WTC11 (cell line): ENCODE data around the gene TYRO3. TPM values are rescaled to one million over a fixed set of nuclear protein-coding genes. Genes with fewer than 3 reads are reported as not detected.

Experiments used
- ATAC-seq: fragments of 200-7000 bp; cut with Tn5 transposase; 2 replicates; pipeline ENCODE4 v1.10.0; 2021; ENCODE audit warnings: mild to moderate bottlenecking, moderate library complexity
- CTCF ChIA-PET: fragments of 300-600 bp; sonication (Branson Sonifier 250); formaldehyde crosslinking; loops from one replicate; lab custom pipeline; 2021; ENCODE audit warnings: antibody characterized with exemption; lab: Charles Lee
- POLR2A ChIA-PET: fragments of 350-600 bp; sonication (Branson Sonifier 250); formaldehyde crosslinking; loops from one replicate; lab custom pipeline; 2021; ENCODE audit warnings: antibody characterized with exemption; lab: Charles Lee
- DNase-seq: peaks from one replicate; pipeline ENCODE4 v3.0.0; 2021; ENCODE audit warnings: low spot score
- H3K27ac Mint-ChIP-seq: 2 replicates; pipeline ENCODE4 v1.8.0; 2021; ENCODE audit warnings: mixed read lengths
- H3K27me3 Mint-ChIP-seq: 2 replicates; pipeline ENCODE4 v1.8.0; 2021; ENCODE audit warnings: low read depth, mild to moderate bottlenecking, moderate library complexity, mixed read lengths
- H3K36me3 Mint-ChIP-seq: 2 replicates; pipeline ENCODE4 v1.8.0; 2021; ENCODE audit warnings: mixed read lengths
- H3K4me1 Mint-ChIP-seq: 2 replicates; pipeline ENCODE4 v1.8.0; 2022; ENCODE audit warnings: mixed read lengths
- H3K4me3 Mint-ChIP-seq: 2 replicates; pipeline ENCODE4 v1.8.0; 2021; ENCODE audit warnings: mild to moderate bottlenecking, moderate library complexity, mixed read lengths
- H3K9me3 Mint-ChIP-seq: 2 replicates; pipeline ENCODE4 v1.8.0; 2021; ENCODE audit warnings: mixed read lengths
- ARID4B ChIP-seq: sonication (generic); formaldehyde crosslinking; IDR thresholded peaks from 2 replicates; pipeline ENCODE4 v1.8.0; 2023; ENCODE audit warnings: missing genetic modification reagents, mild to moderate bottlenecking, borderline replicate concordance
- CREM ChIP-seq: sonication (generic); formaldehyde crosslinking; IDR thresholded peaks from 2 replicates; pipeline ENCODE4 v1.8.1; 2022; ENCODE audit warnings: mild to moderate bottlenecking, missing genetic modification reagents, moderate library complexity
- E2F1 ChIP-seq: sonication (generic); formaldehyde crosslinking; IDR thresholded peaks from 2 replicates; pipeline ENCODE4 v1.8.0; 2022; ENCODE audit warnings: mild to moderate bottlenecking, missing genetic modification reagents
- ESRRA ChIP-seq: sonication (generic); formaldehyde crosslinking; IDR thresholded peaks from 2 replicates; pipeline ENCODE4 v1.8.1; 2022; ENCODE audit warnings: mild to moderate bottlenecking, missing genetic modification reagents, borderline replicate concordance
- ETV6 ChIP-seq: sonication (generic); formaldehyde crosslinking; IDR thresholded peaks from 2 replicates; pipeline ENCODE4 v1.8.1; 2022; ENCODE audit warnings: mild to moderate bottlenecking, missing genetic modification reagents
- FOXJ3 ChIP-seq: sonication (generic); formaldehyde crosslinking; IDR thresholded peaks from 2 replicates; pipeline ENCODE4 v1.9.0; 2021; ENCODE audit warnings: missing genetic modification reagents, mild to moderate bottlenecking, borderline replicate concordance
- GABPB1 ChIP-seq: sonication (generic); formaldehyde crosslinking; IDR thresholded peaks from 2 replicates; pipeline ENCODE4 v1.8.1; 2023; ENCODE audit warnings: mild to moderate bottlenecking, missing genetic modification reagents
- GRHL2 ChIP-seq: fragments of 250-450 bp; sonication (Bioruptor Pico); IDR thresholded peaks from 2 replicates; pipeline ENCODE4 v1.8.0; 2022; ENCODE audit warnings: mild to moderate bottlenecking, moderate library complexity; ENCODE audit not compliant: insufficient replicate concordance, severe bottlenecking
- HMGXB4 ChIP-seq: sonication (generic); formaldehyde crosslinking; IDR thresholded peaks from 2 replicates; pipeline ENCODE4 v1.8.1; 2023; ENCODE audit warnings: mild to moderate bottlenecking, moderate library complexity, missing genetic modification reagents
- IRF2 ChIP-seq: sonication (generic); formaldehyde crosslinking; IDR thresholded peaks from 2 replicates; pipeline ENCODE4 v1.8.0; 2022; ENCODE audit warnings: low read depth, missing genetic modification reagents, borderline replicate concordance
- MXD4 ChIP-seq: fragments of 250-450 bp; sonication (Bioruptor Pico); IDR thresholded peaks from 2 replicates; pipeline ENCODE4 v1.8.0; 2021; ENCODE audit warnings: mild to moderate bottlenecking, moderate library complexity, borderline replicate concordance
- NR3C1 ChIP-seq: sonication (generic); formaldehyde crosslinking; conservative IDR thresholded peaks from 2 replicates; pipeline ENCODE4 v1.8.1; 2023; ENCODE audit warnings: low read depth, mild to moderate bottlenecking, missing genetic modification reagents
- OVOL2 ChIP-seq: fragments of 250-450 bp; sonication (Bioruptor Pico); IDR thresholded peaks from 2 replicates; pipeline ENCODE4 v1.9.0; 2021; ENCODE audit warnings: mild to moderate bottlenecking, borderline replicate concordance
- RORB ChIP-seq: fragments of 250-450 bp; sonication (Bioruptor Pico); IDR thresholded peaks from 2 replicates; pipeline ENCODE4 v1.9.0; 2021; ENCODE audit warnings: mild to moderate bottlenecking
- TCF7 ChIP-seq: sonication (generic); formaldehyde crosslinking; IDR thresholded peaks from 2 replicates; pipeline ENCODE4 v1.8.0; 2022; ENCODE audit warnings: mild to moderate bottlenecking, low read depth, missing genetic modification reagents, moderate library complexity
- USF1 ChIP-seq: sonication (generic); formaldehyde crosslinking; IDR thresholded peaks from 2 replicates; pipeline ENCODE4 v1.8.0; 2022; ENCODE audit warnings: mild to moderate bottlenecking, missing genetic modification reagents
- ZBTB43 ChIP-seq: sonication (generic); formaldehyde crosslinking; IDR thresholded peaks from 2 replicates; pipeline ENCODE4 v1.8.1; 2023; ENCODE audit warnings: mild to moderate bottlenecking, missing genetic modification reagents
- ZNF138 ChIP-seq: sonication (generic); formaldehyde crosslinking; conservative IDR thresholded peaks from 2 replicates; pipeline ENCODE4 v1.8.1; 2022; ENCODE audit warnings: mild to moderate bottlenecking, moderate library complexity, missing genetic modification reagents
- ZNF671 ChIP-seq: fragments of 250-450 bp; sonication (Bioruptor Pico); IDR thresholded peaks from 2 replicates; pipeline ENCODE4 v1.8.0; 2021; ENCODE audit warnings: mild to moderate bottlenecking
- total RNA-seq: library from RNA; stranded (reverse); gene quantifications from 3 replicates; pipeline ENCODE4 v1.2.3, GENCODE V29; 2021

TYRO3 gene
- total RNA-seq, 1 experiment from 2014 or later: 87.9 TPM

GRCh38 chr15:41562244-41562643 lies 3.2 kb downstream of the TYRO3 start:
- POLR2A ChIA-PET: interaction anchor here (0.7 to 3.9 kb wide), 7 partner anchors 18 to 212 kb away, joined by 3 to 19 read pairs (median 5); partner anchors contain the start of genes MAPKBP1 and RPAP1
- peaks cover 10% of the 10 kb centered on the region; the same call in 1 of the 2 replicates for H3K36me3 Mint-ChIP-seq
- TF ChIP-seq ARID4B (CRISPR knock-in tag) (no peak), ETV6 (no peak), GABPB1 (CRISPR knock-in tag) (no peak), NR3C1 (CRISPR knock-in tag) (no peak), ZBTB43 (CRISPR knock-in tag) (no peak), E2F1 (CRISPR knock-in tag) (no peak), IRF2 (CRISPR knock-in tag) (no peak), OVOL2 (no peak), ZNF138 (CRISPR knock-in tag) (no peak), TCF7 (CRISPR knock-in tag) (no peak), HMGXB4 (no peak), MXD4 (CRISPR knock-in tag) (no peak), ZNF671 (no peak), FOXJ3 (CRISPR knock-in tag) (no peak), USF1 (CRISPR knock-in tag) (no peak), ESRRA (CRISPR knock-in tag) (no peak), RORB (CRISPR knock-in tag) (no peak), CREM (CRISPR knock-in tag) (no peak), GRHL2 (CRISPR knock-in tag) (no peak)
- ATAC-seq (no peak), DNase-seq (no peak)
- CTCF ChIA-PET: interaction anchor here (0.6 to 5.2 kb wide), 19 partner anchors 7 to 342 kb away, joined by 3 to 121 read pairs (median 5); partner anchors contain the start of genes LTK, MAPKBP1 and MGA
- no peaks in the 10 kb centered on the region for H3K9me3 Mint-ChIP-seq
- H3K27me3 Mint-ChIP-seq: no peaks in the 10 kb centered on the region; the same call in 1 of the 2 replicates
- peak overlapping the region; percentile 29; the same call in 1 of the 2 replicates for H3K4me3 Mint-ChIP-seq
- peak overlapping the region; percentile 92 for H3K27ac Mint-ChIP-seq
- peaks cover 83% of the 10 kb centered on the region for H3K4me1 Mint-ChIP-seq
